Caco-2 (cell line): ENCODE measurements around the gene RANBP17. TPM values are rescaled to one million over a fixed set of nuclear protein-coding genes. Genes with fewer than 3 reads are reported as not detected.

Experiments
- BruUV-seq: library from RNA; stranded (reverse); fragments of 400-500 nt; replicated peaks from 2 replicates; lab custom pipeline; 2021; lab: Mats Ljungman, UMichigan
- CTCF ChIA-PET: fragments of 300-600 bp; sonication (Branson Sonifier 250); formaldehyde crosslinking; loops from one replicate; lab custom pipeline; 2022; ENCODE audit warnings: antibody characterized with exemption; lab: Charles Lee
- POLR2A ChIA-PET: fragments of 300-600 bp; sonication (Branson Sonifier 250); formaldehyde crosslinking; loops from one replicate; lab custom pipeline; 2022; ENCODE audit warnings: antibody characterized with exemption; lab: Charles Lee
- DNase-seq, 2 experiments: peaks; one replicate each; pipeline versions ENCODE4 v3.0.0 to v3.0.0-alpha.2; 2020 to 2022
- H3K27me3 ChIP-seq: replicated peaks from 2 replicates; pipeline ENCODE4 v1.6.0; 2011; ENCODE audit warnings: low read length; ENCODE audit not compliant: control insufficient read depth, insufficient read depth
- H3K36me3 ChIP-seq: 2 replicates; pipeline ENCODE4 v1.5.1; 2011; ENCODE audit warnings: low read length; ENCODE audit not compliant: control insufficient read depth, insufficient read depth
- H3K4me1 ChIP-seq: fragments of 250-450 bp; sonication (Bioruptor Pico); 2 replicates; pipeline ENCODE4 v1.5.1; 2020; ENCODE audit warnings: mild to moderate bottlenecking
- H3K4me3 ChIP-seq: 2 replicates; pipeline ENCODE4 v1.5.1; 2011; ENCODE audit warnings: low read depth, mild to moderate bottlenecking, control low read depth, low read length
- H3K9me3 ChIP-seq: fragments of 250-450 bp; sonication (Bioruptor Pico); 2 replicates; pipeline ENCODE4 v1.5.1; 2020; ENCODE audit warnings: mild to moderate bottlenecking, moderate library complexity
- H3K27ac Mint-ChIP-seq: one replicate; pipeline ENCODE4 v1.8.0; 2022; ENCODE audit warnings: mixed read lengths; ENCODE audit not compliant: unreplicated experiment
- H3K27me3 Mint-ChIP-seq: one replicate; pipeline ENCODE4 v1.8.0; 2022; ENCODE audit warnings: mixed read lengths; ENCODE audit not compliant: insufficient read depth, unreplicated experiment
- H3K36me3 Mint-ChIP-seq: one replicate; pipeline ENCODE4 v1.8.0; 2022; ENCODE audit warnings: mild to moderate bottlenecking, mixed read lengths; ENCODE audit not compliant: insufficient read depth, unreplicated experiment
- H3K4me1 Mint-ChIP-seq: one replicate; pipeline ENCODE4 v1.8.0; 2022; ENCODE audit warnings: low read depth, mixed read lengths; ENCODE audit not compliant: unreplicated experiment
- H3K4me3 Mint-ChIP-seq: one replicate; pipeline ENCODE4 v1.8.0; 2022; ENCODE audit warnings: mild to moderate bottlenecking, moderate library complexity, mixed read lengths; ENCODE audit not compliant: unreplicated experiment
- H3K9me3 Mint-ChIP-seq: one replicate; pipeline ENCODE4 v1.8.0; 2022; ENCODE audit warnings: mixed read lengths; ENCODE audit not compliant: unreplicated experiment
- intact Hi-C: fragments of 100-400 bp; cut with micrococcal nuclease; formaldehyde crosslinking; loops from one replicate; pipeline ENCODE4 v1.10.0; 2022; ENCODE audit not compliant: unreplicated experiment
- total RNA-seq: library from RNA; stranded (reverse); gene quantifications from 2 replicates; pipeline ENCODE4 v1.2.3, GENCODE V29; 2022
- TF ChIP-seq, protein P1 (sequence below), 2 experiments: fragments of 200-600 bp in 1 of 2; IDR thresholded peaks; 1 replicate in 1 of 2; 2 replicates in 1 of 2; pipeline versions ENCODE4 v1.5.1 to v1.8.0; 2011 to 2022; ENCODE audit warnings: antibody characterized with exemption in 1 of 2, control low read depth in 1 of 2, inconsistent platforms in 1 of 2, low read depth in 1 of 2, low read length in 1 of 2, mild to moderate bottlenecking in 1 of 2, moderate library complexity in 1 of 2; ENCODE audit not compliant: insufficient read depth in 1 of 2, severe bottlenecking in 1 of 2, unreplicated experiment in 1 of 2

RANBP17 gene
- total RNA-seq, 1 experiment from 2014 or later = 28.2 TPM

DNA sequence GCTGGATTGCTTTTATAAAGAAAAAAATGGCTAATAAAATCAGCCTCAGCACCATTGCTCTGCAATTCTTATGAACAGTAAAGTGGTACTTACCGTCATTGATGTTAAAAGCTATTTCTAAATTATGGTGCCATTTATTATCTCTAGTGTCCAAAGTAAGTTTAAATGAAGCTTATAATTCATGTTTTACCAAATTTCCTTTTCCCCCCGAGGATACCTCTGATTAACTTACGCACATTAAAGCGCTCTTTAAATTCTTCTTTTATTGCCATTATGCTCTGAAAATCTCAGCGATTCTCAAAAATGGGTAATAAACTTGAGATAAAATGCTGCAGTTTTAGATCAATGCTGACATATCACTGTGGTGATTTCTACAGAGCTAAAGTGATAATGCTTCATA is 460.7 kb downstream of the RANBP17 start:
- H3K36me3 Mint-ChIP-seq = no peaks in the 10 kb centered on the region
- BruUV-seq = no TSS peak
- POLR2A ChIA-PET = no interaction called here
- no peaks in the 10 kb centered on the region for H3K27me3 Mint-ChIP-seq
- H3K27ac Mint-ChIP-seq = no peak overlapping the region
- no peak overlapping the region for H3K4me3 Mint-ChIP-seq
- H3K4me1 Mint-ChIP-seq = no peaks in the 10 kb centered on the region
- intact Hi-C loops = no loop called here
- TF ChIP-seq, protein P1, sequence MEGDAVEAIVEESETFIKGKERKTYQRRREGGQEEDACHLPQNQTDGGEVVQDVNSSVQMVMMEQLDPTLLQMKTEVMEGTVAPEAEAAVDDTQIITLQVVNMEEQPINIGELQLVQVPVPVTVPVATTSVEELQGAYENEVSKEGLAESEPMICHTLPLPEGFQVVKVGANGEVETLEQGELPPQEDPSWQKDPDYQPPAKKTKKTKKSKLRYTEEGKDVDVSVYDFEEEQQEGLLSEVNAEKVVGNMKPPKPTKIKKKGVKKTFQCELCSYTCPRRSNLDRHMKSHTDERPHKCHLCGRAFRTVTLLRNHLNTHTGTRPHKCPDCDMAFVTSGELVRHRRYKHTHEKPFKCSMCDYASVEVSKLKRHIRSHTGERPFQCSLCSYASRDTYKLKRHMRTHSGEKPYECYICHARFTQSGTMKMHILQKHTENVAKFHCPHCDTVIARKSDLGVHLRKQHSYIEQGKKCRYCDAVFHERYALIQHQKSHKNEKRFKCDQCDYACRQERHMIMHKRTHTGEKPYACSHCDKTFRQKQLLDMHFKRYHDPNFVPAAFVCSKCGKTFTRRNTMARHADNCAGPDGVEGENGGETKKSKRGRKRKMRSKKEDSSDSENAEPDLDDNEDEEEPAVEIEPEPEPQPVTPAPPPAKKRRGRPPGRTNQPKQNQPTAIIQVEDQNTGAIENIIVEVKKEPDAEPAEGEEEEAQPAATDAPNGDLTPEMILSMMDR (IDR thresholded peaks at IDR 0.05; ENCODE audit: insufficient read depth in 1 of 2, low read depth in 1 of 2, low read length in 1 of 2, severe bottlenecking in 1 of 2, unreplicated experiment in 1 of 2) = no peak
- no peak for DNase-seq
- Histone ChIP-seq H3K27me3 (no peaks in the 10 kb centered on the region), H3K36me3 (no peaks in the 10 kb centered on the region), H3K9me3 (no peaks in the 10 kb centered on the region), H3K4me1 (no peaks in the 10 kb centered on the region), H3K4me3 (no peak overlapping the region)
- CTCF ChIA-PET = no interaction called here
- H3K9me3 Mint-ChIP-seq = no peaks in the 10 kb centered on the region

DNA sequence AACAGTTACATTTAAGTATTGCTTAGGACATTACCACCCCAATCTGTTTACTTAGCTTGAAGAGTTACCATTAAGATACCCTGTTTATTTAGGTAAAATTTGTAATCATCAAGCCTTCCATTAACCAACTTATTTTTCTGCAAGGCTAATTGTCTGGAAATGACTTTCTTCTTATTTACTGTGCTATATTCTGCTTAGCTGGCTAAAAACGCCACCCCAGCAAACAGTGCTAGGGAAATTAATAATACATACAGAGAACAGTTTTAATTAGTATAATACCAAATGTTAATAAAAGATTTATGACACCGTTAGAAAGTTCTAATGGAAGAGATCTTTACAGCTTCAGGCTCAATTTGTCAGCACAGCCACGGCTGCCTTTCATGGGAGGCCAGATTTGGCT is 461.2 kb downstream of the RANBP17 start:
- BruUV-seq = no TSS peak
- Histone ChIP-seq H3K9me3 (no peaks in the 10 kb centered on the region), H3K4me1 (no peaks in the 10 kb centered on the region), H3K27me3 (no peaks in the 10 kb centered on the region), H3K4me3 (no peak overlapping the region), H3K36me3 (no peaks in the 10 kb centered on the region)
- CTCF ChIA-PET = no interaction called here
- no peaks in the 10 kb centered on the region for H3K27me3 Mint-ChIP-seq
- DNase-seq = no peak
- POLR2A ChIA-PET = no interaction called here
- H3K9me3 Mint-ChIP-seq = no peaks in the 10 kb centered on the region
- H3K27ac Mint-ChIP-seq = no peak overlapping the region
- H3K36me3 Mint-ChIP-seq = peaks cover 3% of the 10 kb centered on the region
- intact Hi-C loops = no loop called here
- no peaks in the 10 kb centered on the region for H3K4me1 Mint-ChIP-seq
- H3K4me3 Mint-ChIP-seq = no peak overlapping the region
- TF ChIP-seq, protein P1 (IDR thresholded peaks at IDR 0.05; ENCODE audit: insufficient read depth in 1 of 2, low read depth in 1 of 2, low read length in 1 of 2, severe bottlenecking in 1 of 2, unreplicated experiment in 1 of 2) = no peak

DNA sequence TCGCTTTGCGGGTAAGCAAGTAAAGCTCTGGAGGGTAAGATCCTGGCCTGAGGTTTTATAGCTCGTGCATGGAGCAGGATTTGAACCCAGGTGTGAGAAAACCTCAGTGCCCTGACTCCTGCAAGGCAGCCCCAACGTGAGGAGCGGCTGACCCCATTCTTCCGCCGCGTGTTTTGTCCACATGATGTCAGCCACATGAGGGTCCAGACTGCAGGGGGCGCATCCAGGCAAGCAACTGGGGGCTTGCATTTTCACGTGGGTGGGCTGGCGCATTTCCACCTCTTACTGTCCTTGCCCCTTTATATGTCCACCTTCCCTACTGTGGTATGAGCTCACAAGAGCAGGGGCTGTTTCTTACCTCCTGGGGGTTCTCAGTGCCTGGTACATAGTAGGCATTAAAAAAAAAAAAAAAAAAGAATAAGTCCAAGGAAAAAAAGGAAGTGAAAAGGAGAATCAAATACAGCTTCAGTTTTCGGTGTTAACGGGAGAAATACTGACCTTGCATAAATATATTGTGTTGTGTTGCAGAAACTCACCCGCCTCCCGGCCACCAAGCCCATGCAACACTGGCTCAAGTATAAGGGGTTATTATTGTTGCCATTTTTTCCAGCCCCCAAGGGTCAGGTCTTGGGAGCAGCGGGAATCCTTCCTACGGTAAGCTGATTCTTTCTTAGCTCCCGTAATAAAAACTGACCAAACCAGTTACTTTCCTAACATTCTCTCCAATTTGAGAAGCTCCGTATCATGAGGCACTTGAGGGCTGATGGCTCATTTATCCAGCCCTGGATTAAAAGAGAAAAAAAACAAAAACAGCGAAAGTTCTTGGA is 462.2 kb downstream of the RANBP17 start:
- H3K27ac Mint-ChIP-seq = no peak overlapping the region
- H3K27me3 ChIP-seq = no peaks in the 10 kb centered on the region
- no peaks in the 10 kb centered on the region for H3K9me3 Mint-ChIP-seq
- no peaks in the 10 kb centered on the region for H3K27me3 Mint-ChIP-seq
- H3K9me3 ChIP-seq = no peaks in the 10 kb centered on the region
- no peaks in the 10 kb centered on the region for H3K4me1 Mint-ChIP-seq
- no peak overlapping the region for H3K4me3 ChIP-seq
- H3K36me3 ChIP-seq = no peaks in the 10 kb centered on the region
- no peak overlapping the region for H3K4me3 Mint-ChIP-seq
- ChIA-PET POLR2A (no interaction called here), CTCF (interaction anchor here (0.6 to 0.9 kb wide), 2 partner anchors 11 to 44 kb away, joined by 3 to 4 read pairs; no protein-coding TSS in a partner anchor)
- peaks cover 5% of the 10 kb centered on the region for H3K36me3 Mint-ChIP-seq
- intact Hi-C loops = no loop called here
- DNase-seq = no peak
- no peaks in the 10 kb centered on the region for H3K4me1 ChIP-seq
- no TSS peak for BruUV-seq
- TF ChIP-seq, protein P1 (IDR thresholded peaks at IDR 0.05; ENCODE audit: insufficient read depth in 1 of 2, low read depth in 1 of 2, low read length in 1 of 2, severe bottlenecking in 1 of 2, unreplicated experiment in 1 of 2) = no peak
